Measurements from ENCODE around the gene EPAS1. TPM values are rescaled to one million over a fixed set of nuclear protein-coding genes. Genes with fewer than 3 reads are reported as not detected.

Gene EPAS1
- total RNA-seq, 1 experiment from 2014 or later: 8.5 TPM

DNA sequence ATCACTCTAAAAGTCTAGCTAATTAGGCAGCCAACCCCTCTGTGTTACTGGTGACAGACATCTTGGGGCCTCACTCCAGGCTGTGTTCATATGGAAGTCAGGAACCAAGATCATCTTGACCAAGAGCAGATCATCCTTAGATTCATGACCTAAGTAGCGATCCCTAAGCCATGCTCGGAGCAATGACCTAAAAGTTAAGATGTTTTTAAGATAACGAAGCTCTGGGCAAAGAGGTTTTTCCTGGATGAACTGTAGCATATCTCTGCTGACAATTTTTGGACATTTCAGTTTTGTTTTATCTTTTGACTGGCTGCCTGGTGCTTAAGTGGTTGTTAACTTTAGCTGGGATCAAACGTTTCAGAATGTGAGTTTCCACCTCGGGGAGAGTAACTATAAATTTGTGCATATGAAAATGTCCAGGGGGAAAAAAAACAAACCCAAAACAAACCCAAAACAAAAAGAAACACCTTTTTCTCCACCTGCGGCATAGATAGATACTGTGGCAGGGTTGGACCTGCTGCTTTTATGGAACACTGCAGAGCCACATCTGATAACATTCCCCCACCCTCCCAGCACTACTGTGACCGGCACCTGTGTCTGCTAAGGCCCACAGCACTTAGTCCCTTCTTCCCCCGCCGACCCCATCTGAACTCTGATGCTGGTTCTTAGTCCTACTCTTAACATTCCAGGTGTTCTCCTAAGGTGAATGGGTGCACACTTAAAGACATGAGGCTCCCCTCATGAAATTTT lies 45.5 kb downstream of the EPAS1 start (continued):
- TF ChIP-seq AFF4 (CRISPR knock-in tag; IDR thresholded peaks at IDR 0.05; ENCODE audit: borderline replicate concordance) (no peak), MXD4 (CRISPR knock-in tag; IDR thresholded peaks at IDR 0.05; ENCODE audit: borderline replicate concordance) (no peak)
- TF ChIP-seq, protein P1, sequence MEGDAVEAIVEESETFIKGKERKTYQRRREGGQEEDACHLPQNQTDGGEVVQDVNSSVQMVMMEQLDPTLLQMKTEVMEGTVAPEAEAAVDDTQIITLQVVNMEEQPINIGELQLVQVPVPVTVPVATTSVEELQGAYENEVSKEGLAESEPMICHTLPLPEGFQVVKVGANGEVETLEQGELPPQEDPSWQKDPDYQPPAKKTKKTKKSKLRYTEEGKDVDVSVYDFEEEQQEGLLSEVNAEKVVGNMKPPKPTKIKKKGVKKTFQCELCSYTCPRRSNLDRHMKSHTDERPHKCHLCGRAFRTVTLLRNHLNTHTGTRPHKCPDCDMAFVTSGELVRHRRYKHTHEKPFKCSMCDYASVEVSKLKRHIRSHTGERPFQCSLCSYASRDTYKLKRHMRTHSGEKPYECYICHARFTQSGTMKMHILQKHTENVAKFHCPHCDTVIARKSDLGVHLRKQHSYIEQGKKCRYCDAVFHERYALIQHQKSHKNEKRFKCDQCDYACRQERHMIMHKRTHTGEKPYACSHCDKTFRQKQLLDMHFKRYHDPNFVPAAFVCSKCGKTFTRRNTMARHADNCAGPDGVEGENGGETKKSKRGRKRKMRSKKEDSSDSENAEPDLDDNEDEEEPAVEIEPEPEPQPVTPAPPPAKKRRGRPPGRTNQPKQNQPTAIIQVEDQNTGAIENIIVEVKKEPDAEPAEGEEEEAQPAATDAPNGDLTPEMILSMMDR (IDR thresholded peaks at IDR 0.05): no peak
- TF ChIP-seq, protein P2, sequence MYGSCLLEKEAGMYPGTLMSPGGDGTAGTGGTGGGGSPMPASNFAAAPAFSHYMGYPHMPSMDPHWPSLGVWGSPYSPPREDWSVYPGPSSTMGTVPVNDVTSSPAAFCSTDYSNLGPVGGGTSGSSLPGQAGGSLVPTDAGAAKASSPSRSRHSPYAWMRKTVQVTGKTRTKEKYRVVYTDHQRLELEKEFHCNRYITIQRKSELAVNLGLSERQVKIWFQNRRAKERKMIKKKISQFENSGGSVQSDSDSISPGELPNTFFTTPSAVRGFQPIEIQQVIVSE (CRISPR knock-in tag; IDR thresholded peaks at IDR 0.05; ENCODE audit: borderline replicate concordance): no peak

- TF ChIP-seq ZNF138 (CRISPR knock-in tag; conservative IDR thresholded peaks at IDR 0.05) (no peak), JAZF1 (CRISPR knock-in tag; IDR thresholded peaks at IDR 0.05) (no peak), MXD4 (CRISPR knock-in tag; IDR thresholded peaks at IDR 0.05; ENCODE audit: borderline replicate concordance) (no peak), ZNF416 (CRISPR knock-in tag; IDR thresholded peaks at IDR 0.05) (no peak), GRHL2 (CRISPR knock-in tag; IDR thresholded peaks at IDR 0.05; ENCODE audit: insufficient replicate concordance, severe bottlenecking) (no peak), KAT7 (CRISPR knock-in tag; IDR thresholded peaks at IDR 0.05; ENCODE audit: borderline replicate concordance) (no peak), IRF2 (CRISPR knock-in tag; IDR thresholded peaks at IDR 0.05; ENCODE audit: borderline replicate concordance, low read depth) (no peak)
- TF ChIP-seq, protein P3, sequence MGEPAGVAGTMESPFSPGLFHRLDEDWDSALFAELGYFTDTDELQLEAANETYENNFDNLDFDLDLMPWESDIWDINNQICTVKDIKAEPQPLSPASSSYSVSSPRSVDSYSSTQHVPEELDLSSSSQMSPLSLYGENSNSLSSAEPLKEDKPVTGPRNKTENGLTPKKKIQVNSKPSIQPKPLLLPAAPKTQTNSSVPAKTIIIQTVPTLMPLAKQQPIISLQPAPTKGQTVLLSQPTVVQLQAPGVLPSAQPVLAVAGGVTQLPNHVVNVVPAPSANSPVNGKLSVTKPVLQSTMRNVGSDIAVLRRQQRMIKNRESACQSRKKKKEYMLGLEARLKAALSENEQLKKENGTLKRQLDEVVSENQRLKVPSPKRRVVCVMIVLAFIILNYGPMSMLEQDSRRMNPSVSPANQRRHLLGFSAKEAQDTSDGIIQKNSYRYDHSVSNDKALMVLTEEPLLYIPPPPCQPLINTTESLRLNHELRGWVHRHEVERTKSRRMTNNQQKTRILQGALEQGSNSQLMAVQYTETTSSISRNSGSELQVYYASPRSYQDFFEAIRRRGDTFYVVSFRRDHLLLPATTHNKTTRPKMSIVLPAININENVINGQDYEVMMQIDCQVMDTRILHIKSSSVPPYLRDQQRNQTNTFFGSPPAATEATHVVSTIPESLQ (CRISPR knock-in tag; IDR thresholded peaks at IDR 0.05): no peak
- ChIA-PET POLR2A (no interaction called here), CTCF (no interaction called here)
- H3K36me3 Mint-ChIP-seq: no peaks in the 10 kb centered on the region
- H3K27ac Mint-ChIP-seq: no peak overlapping the region
- DNase-seq (ENCODE audit: low spot score): no peak
- H3K4me1 Mint-ChIP-seq: 0 out of 2 replicates have a peak, but pooled peaks cover 8% of the 10 kb centered on the region
- H3K9me3 Mint-ChIP-seq: no peaks in the 10 kb centered on the region
- no peak overlapping the region for H3K4me3 Mint-ChIP-seq
- no peaks in the 10 kb centered on the region for H3K27me3 Mint-ChIP-seq (ENCODE audit: low read depth)
- no peak for ATAC-seq
These were observed 47.5 kb downstream of the EPAS1 start for GRCh38 chr2:46344706-46345105.

DNA sequence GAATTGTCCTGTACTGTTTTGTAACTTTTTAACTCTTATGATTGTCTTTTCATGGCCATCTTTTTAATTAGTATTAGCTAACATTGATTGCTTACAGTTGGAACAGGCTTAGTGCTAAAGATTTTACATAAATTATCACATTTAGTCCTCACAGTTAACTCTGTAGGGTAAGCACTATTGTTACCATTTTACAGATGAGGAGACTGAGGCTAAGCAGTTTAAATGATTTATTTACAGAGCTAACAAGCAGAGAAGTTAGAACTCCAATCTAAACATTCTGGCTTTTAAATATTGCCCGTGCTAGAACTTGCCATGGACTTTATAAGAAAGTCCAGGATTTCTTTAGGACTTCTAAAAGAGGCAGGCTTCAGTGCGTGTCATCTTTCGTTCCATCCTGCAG lies 48.6 kb downstream of the EPAS1 start:
- Mint-ChIP-seq H3K36me3 (no peaks in the 10 kb centered on the region), H3K27ac (no peak overlapping the region), H3K27me3 (ENCODE audit: low read depth) (no peaks in the 10 kb centered on the region), H3K4me1 (peaks cover 9% of the 10 kb centered on the region; the same call in 1 of the 2 replicates), H3K9me3 (no peaks in the 10 kb centered on the region), H3K4me3 (no peak overlapping the region)
- POLR2A ChIA-PET: interaction anchor here (1.1 kb wide), 1 partner anchor 283 kb away, joined by 3 read pairs; no protein-coding TSS in a partner anchor
- no peak for ATAC-seq
- no peak for DNase-seq (ENCODE audit: low spot score)
- CTCF ChIA-PET: interaction anchor here (1.1 kb wide), 1 partner anchor 353 kb away, joined by 3 read pairs; no protein-coding TSS in a partner anchor
- TF ChIP-seq FOXK1 (CRISPR knock-in tag; IDR thresholded peaks at IDR 0.05): no peak
- TF ChIP-seq ATF1 (CRISPR knock-in tag; IDR thresholded peaks at IDR 0.05): no peak
- no peak for TF ChIP-seq NFATC4 (CRISPR knock-in tag; IDR thresholded peaks at IDR 0.05)
- no peak for TF ChIP-seq ZMAT4 (CRISPR knock-in tag; IDR thresholded peaks at IDR 0.05)
- TF ChIP-seq JAZF1 (CRISPR knock-in tag; IDR thresholded peaks at IDR 0.05): no peak
- TF ChIP-seq NR1H2 (CRISPR knock-in tag; IDR thresholded peaks at IDR 0.05): no peak
- TF ChIP-seq, protein P4, sequence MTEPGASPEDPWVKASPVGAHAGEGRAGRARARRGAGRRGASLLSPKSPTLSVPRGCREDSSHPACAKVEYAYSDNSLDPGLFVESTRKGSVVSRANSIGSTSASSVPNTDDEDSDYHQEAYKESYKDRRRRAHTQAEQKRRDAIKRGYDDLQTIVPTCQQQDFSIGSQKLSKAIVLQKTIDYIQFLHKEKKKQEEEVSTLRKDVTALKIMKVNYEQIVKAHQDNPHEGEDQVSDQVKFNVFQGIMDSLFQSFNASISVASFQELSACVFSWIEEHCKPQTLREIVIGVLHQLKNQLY (CRISPR knock-in tag; IDR thresholded peaks at IDR 0.05): no peak
- TF ChIP-seq, protein P5, sequence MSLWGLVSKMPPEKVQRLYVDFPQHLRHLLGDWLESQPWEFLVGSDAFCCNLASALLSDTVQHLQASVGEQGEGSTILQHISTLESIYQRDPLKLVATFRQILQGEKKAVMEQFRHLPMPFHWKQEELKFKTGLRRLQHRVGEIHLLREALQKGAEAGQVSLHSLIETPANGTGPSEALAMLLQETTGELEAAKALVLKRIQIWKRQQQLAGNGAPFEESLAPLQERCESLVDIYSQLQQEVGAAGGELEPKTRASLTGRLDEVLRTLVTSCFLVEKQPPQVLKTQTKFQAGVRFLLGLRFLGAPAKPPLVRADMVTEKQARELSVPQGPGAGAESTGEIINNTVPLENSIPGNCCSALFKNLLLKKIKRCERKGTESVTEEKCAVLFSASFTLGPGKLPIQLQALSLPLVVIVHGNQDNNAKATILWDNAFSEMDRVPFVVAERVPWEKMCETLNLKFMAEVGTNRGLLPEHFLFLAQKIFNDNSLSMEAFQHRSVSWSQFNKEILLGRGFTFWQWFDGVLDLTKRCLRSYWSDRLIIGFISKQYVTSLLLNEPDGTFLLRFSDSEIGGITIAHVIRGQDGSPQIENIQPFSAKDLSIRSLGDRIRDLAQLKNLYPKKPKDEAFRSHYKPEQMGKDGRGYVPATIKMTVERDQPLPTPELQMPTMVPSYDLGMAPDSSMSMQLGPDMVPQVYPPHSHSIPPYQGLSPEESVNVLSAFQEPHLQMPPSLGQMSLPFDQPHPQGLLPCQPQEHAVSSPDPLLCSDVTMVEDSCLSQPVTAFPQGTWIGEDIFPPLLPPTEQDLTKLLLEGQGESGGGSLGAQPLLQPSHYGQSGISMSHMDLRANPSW (CRISPR knock-in tag; conservative IDR thresholded peaks at IDR 0.05; ENCODE audit: low read depth): no peak
- TF ChIP-seq NFE2L1 (CRISPR knock-in tag; IDR thresholded peaks at IDR 0.05): no peak
- no peak for TF ChIP-seq ZNF671 (CRISPR knock-in tag; IDR thresholded peaks at IDR 0.05)

Measured in WTC11 (cell line).